Breast epithelium (tissue), 4 donors: ENCODE measurements around the gene IGF1. TPM values are rescaled to one million over a fixed set of nuclear protein-coding genes. Genes with fewer than 3 reads are reported as not detected.
A peak's percentile ranks its signal among the peaks of the same experiment; 100 is the strongest.

Experiments
- DNase-seq, 2 donors: peaks; one replicate each; pipeline ENCODE4 v3.0.0-alpha.2; 2019; ENCODE audit warnings: low spot score in 2 of 2
- H3K27ac ChIP-seq, 2 donors: fragments of 200-600 bp; sonication (generic) in 1 of 2; one replicate each; pipeline ENCODE4 v1.5.1; 2016 to 2019; ENCODE audit warnings: mild to moderate bottlenecking in 1 of 2
- H3K27me3 ChIP-seq, 2 donors: fragments of 200-600 bp; sonication (generic) in 1 of 2; one replicate each; pipeline versions ENCODE4 v1.5.1 to v1.6.0; 2017 to 2019; ENCODE audit warnings: control low read depth in 1 of 2, mild to moderate bottlenecking in 1 of 2
- H3K36me3 ChIP-seq: fragments of 200-600 bp; one replicate; pipeline ENCODE4 v1.5.1; 2019
- H3K4me1 ChIP-seq, 2 donors: fragments of 200-600 bp; sonication (generic); one replicate each; pipeline ENCODE4 v1.5.1; 2016 to 2019; ENCODE audit warnings: control low read depth in 1 of 2
- H3K4me3 ChIP-seq, 3 donors: fragments of 200-600 bp; sonication (generic); 1 replicate in 2 of 3; 2 replicates in 1 of 3; pipeline ENCODE4 v1.5.1; 2016 to 2019; ENCODE audit warnings: mild to moderate bottlenecking in 3 of 3, moderate library complexity in 2 of 3
- H3K9me3 ChIP-seq, 2 donors: fragments of 200-600 bp; sonication (generic) in 1 of 2; one replicate each; pipeline ENCODE4 v1.5.1; 2016 to 2019; ENCODE audit warnings: control low read depth in 1 of 2
- POLR2A ChIP-seq: fragments of 450-650 bp; IDR thresholded peaks from one replicate; pipeline ENCODE4 v1.6.1; 2016; ENCODE audit warnings: antibody characterized with exemption, mild to moderate bottlenecking, moderate library complexity
- POLR2AphosphoS5 ChIP-seq, 3 donors: sonication (generic); formaldehyde crosslinking; IDR thresholded peaks; one replicate each; pipeline ENCODE4 v1.6.1; 2017; ENCODE audit warnings: antibody characterized with exemption in 3 of 3
- intact Hi-C: fragments of 100-400 bp; cut with DNase I; formaldehyde crosslinking; loops from one replicate; pipeline ENCODE4 v1.15.1; 2023; ENCODE audit warnings: low total_unique reads
- total RNA-seq, 3 donors: library from RNA; depleted of rRNA; stranded (reverse); fragments of >200 nt; gene quantifications; one replicate each; pipeline ENCODE4 v1.1.0, GENCODE V29; 2016
- TF ChIP-seq, protein P1 (sequence below), 3 donors: fragments of 450-650 bp; IDR thresholded peaks; one replicate each; pipeline ENCODE4 v1.5.1; 2016 to 2017; ENCODE audit warnings: antibody characterized with exemption in 3 of 3, mild to moderate bottlenecking in 3 of 3, moderate library complexity in 3 of 3

The IGF1 gene
- total RNA-seq, 3 donors from 2014 or later, result 56.6 to 108 (median 101) TPM

DNA sequence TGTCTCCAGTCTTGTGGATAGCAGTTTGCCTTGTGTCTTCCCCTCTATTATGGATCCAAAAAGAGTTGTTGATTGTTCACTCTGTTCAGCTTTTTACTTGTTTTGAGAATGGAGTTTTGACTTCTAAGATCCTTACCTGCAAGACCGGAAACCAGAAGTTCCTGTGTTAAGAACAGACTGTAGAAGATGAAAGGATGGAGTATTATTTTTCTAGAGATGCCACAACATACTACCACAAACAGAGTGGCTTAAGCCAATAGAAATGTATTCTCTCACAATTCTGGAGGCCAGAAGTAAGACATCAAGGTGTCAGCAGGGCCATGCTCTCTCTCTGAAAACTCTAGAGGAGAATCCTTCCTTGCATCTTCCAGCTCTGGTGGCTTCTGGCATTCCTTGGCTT lies 95.0 kb downstream of the IGF1 start:
- no peaks in the 10 kb centered on the region for H3K36me3 ChIP-seq

DNA sequence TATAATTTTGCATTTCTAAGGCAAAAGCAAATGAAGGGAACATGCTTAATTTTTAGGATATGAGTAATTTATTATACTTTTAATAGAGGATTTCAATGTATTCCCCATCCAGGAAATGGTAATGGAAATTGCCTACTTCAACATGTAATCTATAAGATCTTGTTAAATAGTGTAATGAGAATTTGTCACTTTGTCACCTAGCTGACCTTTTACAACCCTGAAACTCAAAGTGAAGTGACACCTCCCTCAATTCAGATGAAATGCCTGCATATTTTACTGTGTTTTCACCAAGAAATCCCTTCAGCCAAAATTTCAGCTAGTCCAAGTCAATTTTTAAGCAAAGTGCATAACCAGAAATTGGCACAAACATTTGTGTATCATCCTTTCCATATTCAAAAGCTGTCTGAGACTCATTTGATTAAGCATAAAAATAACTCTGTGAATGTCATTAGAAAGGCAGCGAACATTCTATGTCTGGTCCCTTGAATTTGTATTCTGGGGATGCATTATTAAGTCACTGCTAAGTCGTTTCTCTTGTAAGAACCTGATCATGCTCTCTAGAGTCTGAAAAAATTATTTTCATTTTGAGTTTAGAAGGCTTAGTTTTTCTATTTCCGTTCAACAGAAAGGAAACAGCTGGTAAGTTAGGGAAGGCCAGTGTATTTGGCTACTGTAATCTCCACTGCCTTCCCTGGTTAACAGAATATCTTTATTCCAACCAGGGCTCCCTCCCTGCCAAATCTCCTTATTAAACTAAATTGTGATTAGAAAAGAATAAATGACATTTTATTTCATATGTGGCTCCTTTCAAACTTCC lies 100.8 kb downstream of the IGF1 start:
- Histone ChIP-seq H3K36me3 (no peaks in the 10 kb centered on the region), H3K27me3 (no peaks in the 10 kb centered on the region), H3K27ac (no peak overlapping the region), H3K4me1 (no peaks in the 10 kb centered on the region), H3K4me3 (no peak overlapping the region), H3K9me3 (peaks cover 0 to 17% of the 10 kb centered on the region in 2 donors)
- no peak for DNase-seq
- TF ChIP-seq POLR2AphosphoS5 (IDR thresholded peaks at IDR 0.05), result no peak
- intact Hi-C loops, result no loop called here

More for the DNA sequence above, 95.0 kb downstream of the IGF1 start:
- no peak overlapping the region for H3K27ac ChIP-seq
- H3K9me3 ChIP-seq, result peaks cover 0 to 24% of the 10 kb centered on the region in 2 donors
- no peak for DNase-seq
- H3K4me3 ChIP-seq, result no peak overlapping the region
- intact Hi-C loops, result no loop called here
- H3K4me1 ChIP-seq, result no peaks in the 10 kb centered on the region
- H3K27me3 ChIP-seq, result no peaks in the 10 kb centered on the region
- TF ChIP-seq, protein P1, sequence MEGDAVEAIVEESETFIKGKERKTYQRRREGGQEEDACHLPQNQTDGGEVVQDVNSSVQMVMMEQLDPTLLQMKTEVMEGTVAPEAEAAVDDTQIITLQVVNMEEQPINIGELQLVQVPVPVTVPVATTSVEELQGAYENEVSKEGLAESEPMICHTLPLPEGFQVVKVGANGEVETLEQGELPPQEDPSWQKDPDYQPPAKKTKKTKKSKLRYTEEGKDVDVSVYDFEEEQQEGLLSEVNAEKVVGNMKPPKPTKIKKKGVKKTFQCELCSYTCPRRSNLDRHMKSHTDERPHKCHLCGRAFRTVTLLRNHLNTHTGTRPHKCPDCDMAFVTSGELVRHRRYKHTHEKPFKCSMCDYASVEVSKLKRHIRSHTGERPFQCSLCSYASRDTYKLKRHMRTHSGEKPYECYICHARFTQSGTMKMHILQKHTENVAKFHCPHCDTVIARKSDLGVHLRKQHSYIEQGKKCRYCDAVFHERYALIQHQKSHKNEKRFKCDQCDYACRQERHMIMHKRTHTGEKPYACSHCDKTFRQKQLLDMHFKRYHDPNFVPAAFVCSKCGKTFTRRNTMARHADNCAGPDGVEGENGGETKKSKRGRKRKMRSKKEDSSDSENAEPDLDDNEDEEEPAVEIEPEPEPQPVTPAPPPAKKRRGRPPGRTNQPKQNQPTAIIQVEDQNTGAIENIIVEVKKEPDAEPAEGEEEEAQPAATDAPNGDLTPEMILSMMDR (IDR thresholded peaks at IDR 0.05), result no peak
- no peak for TF ChIP-seq POLR2AphosphoS5 (IDR thresholded peaks at IDR 0.05)
- no peak for TF ChIP-seq POLR2A

GRCh38 chr12:102376781-102377180 lies 103.6 kb downstream of the IGF1 start:
- TF ChIP-seq POLR2AphosphoS5 (IDR thresholded peaks at IDR 0.05), result no peak
- TF ChIP-seq, protein P1 (IDR thresholded peaks at IDR 0.05), result no peak
- TF ChIP-seq POLR2A, result no peak
- Histone ChIP-seq H3K4me1 (no peaks in the 10 kb centered on the region), H3K4me3 (no peak overlapping the region), H3K27ac (peak overlapping the region; percentile 42 to 61), H3K36me3 (no peaks in the 10 kb centered on the region), H3K9me3 (no peaks in the 10 kb centered on the region), H3K27me3 (no peaks in the 10 kb centered on the region)
- DNase-seq, result no peak
- intact Hi-C loops, result no loop called here

DNA sequence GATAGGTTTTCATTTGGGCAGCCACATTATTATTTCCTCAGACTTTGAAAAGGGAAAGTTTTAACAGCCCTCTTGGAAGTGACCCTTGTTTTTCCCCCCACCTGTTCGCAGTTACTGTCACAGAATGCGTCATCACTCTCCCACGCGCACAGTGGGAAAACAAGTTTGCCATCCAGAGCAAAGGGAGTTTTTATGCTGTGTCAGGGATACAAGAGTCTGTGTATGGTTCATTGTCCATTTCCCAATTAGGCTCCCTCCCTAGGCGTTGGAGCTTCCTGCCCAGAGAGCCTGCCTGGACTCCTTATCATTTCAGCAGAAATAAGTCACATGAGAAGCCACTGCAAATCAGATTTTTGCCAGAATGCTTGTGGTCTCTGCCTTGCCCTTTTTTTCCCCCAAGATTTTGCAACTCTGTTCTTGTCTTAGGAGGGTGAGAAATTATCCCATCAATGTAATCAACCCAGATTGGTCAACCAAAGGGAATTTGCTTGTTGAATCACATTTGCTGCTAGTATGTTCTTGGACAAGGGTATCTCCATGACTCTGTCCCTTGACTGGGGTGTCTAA lies 104.1 kb downstream of the IGF1 start:
- Histone ChIP-seq H3K4me3 (no peak overlapping the region), H3K36me3 (no peaks in the 10 kb centered on the region), H3K27ac (peak overlapping the region; percentile 42 to 61), H3K4me1 (no peaks in the 10 kb centered on the region), H3K27me3 (no peaks in the 10 kb centered on the region), H3K9me3 (no peaks in the 10 kb centered on the region)
- intact Hi-C loops, result no loop called here
- TF ChIP-seq POLR2AphosphoS5 (IDR thresholded peaks at IDR 0.05) (peak in 2 of 3 donors; percentile 45 to 67), POLR2A (no peak)
- DNase-seq, result peak in 1 of 2 donors; percentile 36

GRCh38 chr12:102374190-102374589 lies 106.2 kb downstream of the IGF1 start:
- H3K36me3 ChIP-seq, result no peaks in the 10 kb centered on the region
- intact Hi-C loops, result no loop called here
- no peaks in the 10 kb centered on the region for H3K4me1 ChIP-seq
- no peaks in the 10 kb centered on the region for H3K27me3 ChIP-seq
- TF ChIP-seq, protein P1 (IDR thresholded peaks at IDR 0.05), result no peak
- TF ChIP-seq POLR2AphosphoS5 (IDR thresholded peaks at IDR 0.05) (no peak), POLR2A (no peak)
- H3K9me3 ChIP-seq, result no peaks in the 10 kb centered on the region
- no peak overlapping the region for H3K4me3 ChIP-seq
- DNase-seq, result no peak
- H3K27ac ChIP-seq, result peak overlapping the region in 1 of 2 donors; percentile 19

DNA sequence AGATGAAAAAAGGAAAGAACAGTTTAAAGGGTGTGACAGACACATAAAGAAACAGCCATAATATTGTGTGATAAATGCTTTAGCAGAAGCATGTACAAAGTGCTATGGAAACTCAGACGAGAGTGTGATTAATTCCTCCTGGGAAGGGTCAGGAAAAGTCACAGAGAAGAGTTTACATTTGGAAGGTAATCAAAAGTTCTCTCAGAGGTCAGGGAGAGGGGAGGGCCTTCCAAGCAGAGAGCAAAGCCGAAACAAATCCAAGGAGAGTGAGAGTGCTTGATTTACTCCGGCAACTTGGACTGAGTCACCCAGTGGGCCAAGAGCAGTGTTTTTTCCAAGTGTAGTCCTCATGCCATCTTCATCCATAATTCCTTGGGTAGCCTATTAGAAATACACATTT lies 108.3 kb downstream of the IGF1 start:
- Histone ChIP-seq H3K27me3 (no peaks in the 10 kb centered on the region), H3K9me3 (no peaks in the 10 kb centered on the region), H3K4me3 (no peak overlapping the region), H3K4me1 (no peaks in the 10 kb centered on the region), H3K36me3 (no peaks in the 10 kb centered on the region), H3K27ac (no peak overlapping the region)
- TF ChIP-seq POLR2A, result no peak
- TF ChIP-seq, protein P1 (IDR thresholded peaks at IDR 0.05), result no peak
- TF ChIP-seq POLR2AphosphoS5 (IDR thresholded peaks at IDR 0.05), result no peak
- DNase-seq, result no peak
- intact Hi-C loops, result no loop called here
